Activated CD8-positive, alpha-beta memory T cell treated with anti-CD3 and anti-CD28 coated beads for 4 hours (primary cell): ENCODE measurements around the gene AMPD1.

Experiments
- DNase-seq, 2 donors: peaks; one replicate each; pipeline ENCODE4 v3.0.0-alpha.2; 2020; ENCODE audit warnings: low read depth in 2 of 2

The AMPD1 gene

GRCh38 chr1:114700036-114700600 is 4.8 kb upstream of the AMPD1 start:
- no peak for DNase-seq

- no peak for DNase-seq
Observed at GRCh38 chr1:114696810-114697209, 1.5 kb upstream of the AMPD1 start.

DNA sequence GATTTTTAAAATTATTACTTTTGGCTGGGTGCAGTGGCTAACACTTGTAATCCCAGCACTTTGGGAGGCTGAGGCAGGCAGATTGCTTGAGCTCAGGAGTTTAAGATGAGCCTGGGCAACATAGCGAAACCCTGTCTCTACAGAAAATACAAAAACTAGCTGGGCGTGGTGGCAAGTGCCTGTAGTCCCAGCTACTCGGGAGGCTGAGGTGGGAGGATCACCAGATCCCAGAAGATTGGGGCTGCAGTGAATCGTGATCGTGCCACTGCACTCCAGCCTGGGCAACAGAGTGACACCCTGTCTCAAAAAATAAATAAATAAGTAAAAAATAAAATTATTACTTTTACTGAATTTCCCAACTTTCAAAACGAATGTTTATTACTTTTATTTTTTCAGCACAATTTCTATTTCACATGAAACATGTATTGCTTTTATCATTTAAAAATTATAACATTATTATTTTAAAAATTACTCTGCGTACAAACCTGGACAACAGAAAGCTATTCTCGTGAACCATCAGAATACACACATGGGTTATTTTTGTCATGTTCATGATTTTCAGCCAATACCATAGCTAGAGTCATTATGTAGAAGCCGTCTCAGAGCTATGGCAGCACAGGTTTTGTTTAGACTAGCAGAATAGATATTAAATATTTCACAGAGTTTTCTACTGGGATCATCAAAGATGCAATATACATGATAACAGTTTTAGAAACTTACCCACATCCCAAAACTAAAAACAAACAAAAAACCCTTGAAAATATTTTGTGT is 621 bp downstream of the AMPD1 start:
- DNase-seq: no peak

DNA sequence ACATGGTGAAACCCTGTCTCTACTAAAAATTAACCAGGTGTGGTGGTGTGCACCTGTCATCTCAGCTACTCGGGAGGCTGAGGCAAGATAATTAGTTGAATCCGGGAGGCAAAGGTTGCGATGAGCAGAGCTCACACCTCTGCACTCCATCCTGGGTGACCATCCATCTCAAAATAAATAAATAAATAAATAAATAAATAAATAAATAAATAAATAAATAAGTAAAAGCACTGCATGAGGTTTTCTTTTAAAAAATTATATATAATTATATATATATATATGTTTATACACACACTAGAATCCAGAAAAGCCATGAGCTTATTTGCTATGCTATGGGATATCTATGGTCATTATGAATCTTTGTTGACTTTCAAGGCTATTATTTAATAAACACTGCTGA is 2.4 kb downstream of the AMPD1 start:
- no peak for DNase-seq

DNA sequence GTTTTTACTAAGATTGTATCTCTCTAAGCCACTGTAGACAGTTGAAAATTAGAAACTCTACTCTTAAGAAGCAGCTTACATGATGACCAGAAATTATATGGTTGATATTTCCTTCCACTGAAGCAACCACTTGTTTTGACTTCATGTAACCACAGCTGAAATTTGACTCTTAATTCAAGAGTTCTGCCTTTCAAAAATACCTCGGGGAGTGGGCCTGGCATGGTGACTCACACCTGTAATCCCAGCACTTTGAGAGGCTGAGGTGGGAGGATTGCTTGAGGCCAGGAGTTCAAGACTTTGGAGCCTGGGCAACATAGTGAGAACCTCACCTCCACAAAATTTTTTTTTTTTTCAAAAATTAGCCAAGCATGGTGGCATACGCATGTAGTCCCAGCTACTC is 4.3 kb downstream of the AMPD1 start:
- DNase-seq: no peak

- no peak for DNase-seq
Observed at GRCh38 chr1:114690148-114690547, 5.2 kb downstream of the AMPD1 start.

- DNase-seq: no peak
Observed at GRCh38 chr1:114688526-114688925, 6.8 kb downstream of the AMPD1 start.

GRCh38 chr1:114685851-114686250 is 9.5 kb downstream of the AMPD1 start:
- no peak for DNase-seq

GRCh38 chr1:114677691-114678090 is 17.7 kb downstream of the AMPD1 start:
- DNase-seq: no peak

DNA sequence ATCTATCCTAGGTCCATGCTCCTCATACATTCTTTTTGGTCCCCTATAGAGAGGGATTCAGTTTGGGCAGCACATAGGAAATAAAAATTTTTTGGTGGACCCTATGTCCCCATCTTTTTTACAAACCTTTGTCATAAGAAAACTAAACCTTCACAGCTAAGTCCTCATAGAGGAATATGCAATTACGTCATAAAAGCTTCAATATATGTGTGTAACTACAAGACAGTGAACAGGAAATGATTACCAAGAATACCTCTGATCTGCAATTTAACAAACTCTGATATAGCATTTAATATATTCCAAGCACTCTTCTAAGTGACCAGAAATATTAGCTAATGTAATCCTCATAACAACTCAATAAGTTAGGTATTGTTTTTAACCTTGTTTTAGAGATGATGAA is 19.2 kb downstream of the AMPD1 start:
- DNase-seq: no peak

GRCh38 chr1:114671939-114672275 is 23.4 kb downstream of the AMPD1 start:
- no peak for DNase-seq

- no peak for DNase-seq
Observed at GRCh38 chr1:114671011-114671938, 24.1 kb downstream of the AMPD1 start.

- DNase-seq: peak; percentile 69 to 75
Observed at GRCh38 chr1:114670083-114671010, 25.0 kb downstream of the AMPD1 start.

DNA sequence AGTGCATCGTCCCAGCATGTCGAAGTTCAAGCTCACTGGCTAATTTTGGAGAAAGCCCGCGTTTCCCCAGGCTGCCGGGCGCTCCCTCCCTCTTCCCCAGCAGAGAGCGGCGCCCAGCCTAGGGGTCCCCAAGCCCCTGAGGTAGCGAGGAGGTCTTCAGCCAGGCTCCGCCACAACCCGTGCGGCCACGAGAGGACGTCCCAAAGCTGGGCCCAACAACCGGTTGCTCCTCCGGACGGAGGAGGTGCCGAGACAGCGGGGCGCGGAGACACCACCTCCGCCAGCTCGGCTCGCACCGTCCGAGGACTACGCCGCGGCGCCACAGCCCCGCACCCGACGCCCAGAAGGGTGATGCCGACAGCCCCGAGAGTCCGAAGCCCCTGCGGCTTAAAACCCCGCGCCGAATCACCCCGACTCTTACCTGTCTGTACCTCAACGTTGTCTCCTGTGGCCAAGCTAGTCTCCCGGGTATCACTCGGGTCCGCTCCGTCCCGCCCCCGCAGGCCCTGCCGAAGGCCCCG is 25.7 kb downstream of the AMPD1 start, which contains the start of gene DENND2C:
DENND2C (minus strand) TSS at position 488 of the 521 bp plus-strand sequence. CDS start 44,065 bp downstream, outside the sequence.
- DNase-seq: no peak

- DNase-seq: no peak
Observed at GRCh38 chr1:114668784-114669561, 26.4 kb downstream of the AMPD1 start.

- no peak for DNase-seq
Observed at GRCh38 chr1:114668373-114668772, 27.0 kb downstream of the AMPD1 start.

GRCh38 chr1:114666954-114667353 is 28.4 kb downstream of the AMPD1 start:
- no peak for DNase-seq

GRCh38 chr1:114660238-114660637 is 35.1 kb downstream of the AMPD1 start:
- no peak for DNase-seq

GRCh38 chr1:114651893-114652292 is 43.5 kb downstream of the AMPD1 start:
- no peak for DNase-seq

DNA sequence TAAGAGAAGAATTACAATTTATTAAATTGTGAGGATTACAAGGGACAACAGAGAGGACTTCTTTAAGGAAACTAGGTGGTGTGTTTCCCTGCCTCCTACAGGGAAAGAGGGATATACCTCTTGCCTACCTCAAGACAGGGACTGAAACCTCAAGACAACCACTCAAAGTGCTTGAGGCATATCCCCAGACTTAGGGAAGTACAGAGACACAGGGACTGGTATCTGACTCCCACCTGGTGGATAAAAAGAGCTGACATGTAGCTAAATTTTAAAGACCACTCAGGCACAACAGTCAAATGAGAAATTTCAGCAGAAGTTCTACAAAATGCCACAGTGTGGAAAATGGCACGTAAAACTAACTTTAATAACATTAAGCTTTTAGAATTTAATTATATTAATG is 46.8 kb downstream of the AMPD1 start:
- no peak for DNase-seq
